Activated B cell treated with CpG ODN at 0.5 μM for 24 hours (primary cell): ENCODE measurements around the gene IL11RA. TPM values are rescaled to one million over a fixed set of nuclear protein-coding genes. Genes with fewer than 3 reads are reported as not detected.

ENCODE experiments used
- ATAC-seq: fragments of 200-7000 bp; cut with Tn5 transposase; one replicate; pipeline ENCODE4 v1.10.0; 2021; ENCODE audit warnings: low read depth, mild to moderate bottlenecking, moderate library complexity
- CTCF ChIA-PET: fragments of 350-600 bp; sonication (Branson Sonifier 250); formaldehyde crosslinking; loops from one replicate; lab custom pipeline; 2021; ENCODE audit warnings: antibody characterized with exemption; lab: Charles Lee
- POLR2A ChIA-PET: fragments of 350-600 bp; sonication (Branson Sonifier 250); formaldehyde crosslinking; loops from one replicate; lab custom pipeline; 2021; ENCODE audit warnings: antibody characterized with exemption; lab: Charles Lee
- DNase-seq: peaks from one replicate; pipeline ENCODE4 v3.0.0; 2022
- H3K27ac Mint-ChIP-seq: one replicate; pipeline ENCODE4 v1.8.0; 2020; ENCODE audit warnings: mixed read lengths
- H3K27me3 Mint-ChIP-seq: one replicate; pipeline ENCODE4 v1.8.0; 2021; ENCODE audit warnings: mixed read lengths
- H3K36me3 Mint-ChIP-seq: one replicate; pipeline ENCODE4 v1.8.0; 2021; ENCODE audit warnings: low read depth, mixed read lengths
- H3K4me1 Mint-ChIP-seq: one replicate; pipeline ENCODE4 v1.8.0; 2021; ENCODE audit warnings: mixed read lengths
- H3K4me3 Mint-ChIP-seq: one replicate; pipeline ENCODE4 v1.8.0; 2020; ENCODE audit warnings: mild to moderate bottlenecking, mixed read lengths
- H3K9me3 Mint-ChIP-seq: one replicate; pipeline ENCODE4 v1.8.0; 2020; ENCODE audit warnings: mixed read lengths
- intact Hi-C: fragments of 100-400 bp; cut with micrococcal nuclease; formaldehyde crosslinking; loops from one replicate; pipeline ENCODE4 v1.15.1; 2024
- total RNA-seq: library from RNA; stranded (reverse); gene quantifications from 2 replicates; pipeline ENCODE4 v1.2.3, GENCODE V29; 2022
- TF ChIP-seq, protein P1 (sequence below): fragments of 200-600 bp; IDR thresholded peaks from one replicate; pipeline ENCODE4 v1.8.0; 2022; ENCODE audit warnings: antibody characterized with exemption, mild to moderate bottlenecking

IL11RA gene
- total RNA-seq, 1 donor from 2014 or later = 18.8 TPM

DNA sequence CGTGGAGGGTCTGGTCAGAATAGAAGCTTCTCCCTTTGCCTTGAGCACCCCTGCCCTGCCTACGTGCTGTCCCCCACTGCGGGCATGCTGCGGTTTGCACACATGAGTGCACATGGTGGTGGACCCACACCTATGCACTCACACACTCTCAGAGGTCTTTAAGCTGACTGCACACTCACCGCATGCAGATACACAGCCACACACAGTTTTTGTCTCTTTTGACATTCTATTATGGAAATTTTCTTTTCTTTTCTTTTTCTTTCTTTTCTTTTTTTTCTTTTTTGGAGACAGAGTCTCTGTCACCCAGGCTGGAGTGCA, 22.5 kb upstream of the IL11RA start:
- H3K27me3 Mint-ChIP-seq = peaks cover 52% of the 10 kb centered on the region
- no peaks in the 10 kb centered on the region for H3K9me3 Mint-ChIP-seq
- no peak overlapping the region for H3K27ac Mint-ChIP-seq
- CTCF ChIA-PET = interaction anchor here (1.2 to 1.4 kb wide), 2 partner anchors 17 to 22 kb away, joined by 3 to 4 read pairs; partner anchors contain the start of gene GALT
- peaks cover 22% of the 10 kb centered on the region for H3K4me1 Mint-ChIP-seq
- TF ChIP-seq, protein P1, sequence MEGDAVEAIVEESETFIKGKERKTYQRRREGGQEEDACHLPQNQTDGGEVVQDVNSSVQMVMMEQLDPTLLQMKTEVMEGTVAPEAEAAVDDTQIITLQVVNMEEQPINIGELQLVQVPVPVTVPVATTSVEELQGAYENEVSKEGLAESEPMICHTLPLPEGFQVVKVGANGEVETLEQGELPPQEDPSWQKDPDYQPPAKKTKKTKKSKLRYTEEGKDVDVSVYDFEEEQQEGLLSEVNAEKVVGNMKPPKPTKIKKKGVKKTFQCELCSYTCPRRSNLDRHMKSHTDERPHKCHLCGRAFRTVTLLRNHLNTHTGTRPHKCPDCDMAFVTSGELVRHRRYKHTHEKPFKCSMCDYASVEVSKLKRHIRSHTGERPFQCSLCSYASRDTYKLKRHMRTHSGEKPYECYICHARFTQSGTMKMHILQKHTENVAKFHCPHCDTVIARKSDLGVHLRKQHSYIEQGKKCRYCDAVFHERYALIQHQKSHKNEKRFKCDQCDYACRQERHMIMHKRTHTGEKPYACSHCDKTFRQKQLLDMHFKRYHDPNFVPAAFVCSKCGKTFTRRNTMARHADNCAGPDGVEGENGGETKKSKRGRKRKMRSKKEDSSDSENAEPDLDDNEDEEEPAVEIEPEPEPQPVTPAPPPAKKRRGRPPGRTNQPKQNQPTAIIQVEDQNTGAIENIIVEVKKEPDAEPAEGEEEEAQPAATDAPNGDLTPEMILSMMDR = no peak
- no peak for DNase-seq
- H3K4me3 Mint-ChIP-seq = peak overlapping the region; percentile 73
- no peak for ATAC-seq
- intact Hi-C loops = loop anchor here (1.0 kb wide), 1 partner anchor 9 kb away; the partner anchor contains the start of gene DCTN3
- no peaks in the 10 kb centered on the region for H3K36me3 Mint-ChIP-seq
- POLR2A ChIA-PET = interaction anchor here (1.7 kb wide), 1 partner anchor 9 kb away, joined by 7 read pairs; the partner anchor contains the start of gene SIGMAR1

DNA sequence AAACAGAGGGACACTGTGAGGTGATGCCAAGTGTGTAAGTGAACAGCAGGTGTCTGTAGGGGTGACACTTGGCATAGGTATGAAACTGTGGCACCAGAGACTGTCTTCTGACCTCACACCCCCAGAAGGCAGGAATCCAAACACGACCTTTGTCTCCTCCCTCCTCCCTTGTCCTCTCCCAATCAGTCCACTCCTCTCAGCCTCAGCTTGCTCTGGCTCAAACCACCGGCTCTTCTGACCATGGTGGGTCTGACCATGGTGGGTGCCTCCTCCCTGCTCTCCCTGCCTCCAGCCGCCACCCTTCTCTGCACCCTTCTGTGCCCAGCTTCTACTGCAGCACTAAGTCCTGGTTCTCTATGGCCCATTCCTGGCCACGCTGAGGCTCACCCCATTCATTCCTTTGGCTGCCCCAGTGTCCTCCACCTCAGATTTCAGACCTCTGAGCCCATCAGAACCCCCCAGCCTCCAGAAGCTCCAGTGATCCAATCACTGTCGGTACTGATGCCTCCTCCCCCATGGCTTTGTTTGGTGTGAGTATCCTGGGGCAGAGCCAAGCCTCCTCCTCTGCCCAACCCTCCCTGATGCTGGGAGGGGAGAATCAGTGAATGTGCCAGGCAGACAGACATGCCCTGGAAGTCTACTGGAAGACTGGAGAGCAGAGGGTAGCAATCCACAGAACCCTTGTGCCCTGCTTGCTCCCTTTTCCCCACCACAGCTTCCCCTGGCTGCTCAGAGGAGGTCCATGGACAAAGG, 21.4 kb upstream of the IL11RA start:
- H3K4me3 Mint-ChIP-seq = no peak overlapping the region

DNA sequence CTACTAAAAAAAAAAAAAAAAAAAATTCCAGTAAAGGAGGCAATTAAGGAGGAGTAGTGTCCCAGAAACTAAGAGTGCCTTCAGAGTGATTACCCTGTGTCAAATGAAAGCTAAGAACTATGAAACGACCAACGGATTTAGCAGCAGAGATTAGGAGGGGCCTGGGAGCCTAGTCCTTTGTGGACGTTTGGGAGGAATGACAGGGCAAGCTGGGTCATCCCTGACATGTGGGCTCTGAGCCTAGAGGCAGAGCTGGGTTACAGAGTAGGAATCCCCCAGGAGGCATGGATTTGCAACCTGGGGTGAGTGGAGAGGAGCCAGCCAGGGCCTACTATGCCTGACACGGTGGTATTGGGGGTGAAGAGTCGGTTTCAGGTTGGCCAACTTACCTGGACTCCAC, 18.8 kb upstream of the IL11RA start:
- H3K4me1 Mint-ChIP-seq = peaks cover 39% of the 10 kb centered on the region
- ATAC-seq (no peak), DNase-seq (no peak)
- no peaks in the 10 kb centered on the region for H3K9me3 Mint-ChIP-seq
- TF ChIP-seq, protein P1 = no peak
- CTCF ChIA-PET = interaction anchor here (1.1 to 5.2 kb wide), 13 partner anchors 10 to 254 kb away, joined by 3 to 62 read pairs (median 10); partner anchors contain the start of genes DCTN3, DNAI1, FAM219A and GALT
- no peak overlapping the region for H3K4me3 Mint-ChIP-seq
- no peak overlapping the region for H3K27ac Mint-ChIP-seq
- POLR2A ChIA-PET = interaction anchor here (0.6 to 5.5 kb wide), 7 partner anchors 8 to 1557 kb away, joined by 3 to 44 read pairs (median 5); partner anchors contain the start of genes CLTA, DCTN3, GALT and RPP25L
- peaks cover 23% of the 10 kb centered on the region for H3K27me3 Mint-ChIP-seq
- peaks cover 2% of the 10 kb centered on the region for H3K36me3 Mint-ChIP-seq
- intact Hi-C loops = loop anchor here (10.0 kb wide), 1 partner anchor 352 kb away; the partner anchor contains the start of gene DNAJB5

More for the DNA sequence above, 21.4 kb upstream of the IL11RA start:
- Mint-ChIP-seq H3K27ac (no peak overlapping the region), H3K4me1 (peaks cover 24% of the 10 kb centered on the region), H3K36me3 (peaks cover 2% of the 10 kb centered on the region), H3K27me3 (peaks cover 46% of the 10 kb centered on the region), H3K9me3 (no peaks in the 10 kb centered on the region)
- ChIA-PET POLR2A (interaction anchor here (1.7 kb wide), 1 partner anchor 7 kb away, joined by 7 read pairs; the partner anchor contains the start of gene SIGMAR1), CTCF (interaction anchor here (1.2 kb wide), 1 partner anchor 24 kb away, joined by 3 read pairs; no protein-coding TSS in a partner anchor)
- TF ChIP-seq, protein P1 = no peak
- DNase-seq = no peak
- intact Hi-C loops = loop anchor here (10.0 kb wide), 1 partner anchor 354 kb away; the partner anchor contains the start of gene DNAJB5
- no peak for ATAC-seq

DNA sequence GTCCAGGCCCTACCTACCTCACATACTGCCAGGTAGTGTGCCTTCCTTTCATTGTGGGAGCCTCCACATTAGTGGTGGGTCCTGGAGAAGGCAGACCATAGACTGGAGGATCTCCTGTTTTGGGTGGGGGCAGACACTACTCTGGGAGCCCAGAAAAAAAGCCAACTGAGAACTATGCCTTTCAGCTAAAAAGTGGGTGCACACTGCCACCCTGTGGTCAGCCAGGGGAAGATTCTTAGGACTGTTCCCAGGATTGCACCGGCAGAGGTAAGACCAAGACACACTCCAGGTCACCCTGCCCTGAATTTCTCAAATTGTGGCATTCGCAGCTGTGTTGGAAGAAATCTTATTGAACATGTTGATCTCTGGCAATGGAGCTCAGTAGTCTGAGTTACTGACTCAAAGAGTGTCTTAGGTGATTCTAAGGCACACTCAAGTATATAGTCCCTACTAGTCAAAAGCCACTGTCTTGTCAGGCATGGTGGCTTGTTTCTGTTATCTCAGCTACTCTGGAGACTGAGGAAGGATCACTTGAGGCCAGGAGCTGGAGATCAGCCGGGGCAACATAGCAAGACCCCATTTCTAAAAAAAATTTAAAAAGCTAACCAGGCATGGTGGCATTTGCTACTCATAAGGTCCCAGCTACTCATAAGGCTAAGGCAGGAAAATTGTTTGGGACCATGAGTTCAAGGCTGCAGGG, 18.0 kb upstream of the IL11RA start:
- ChIA-PET POLR2A (interaction anchor here (0.6 to 5.5 kb wide), 6 partner anchors 9 to 1556 kb away, joined by 3 to 44 read pairs (median 5); partner anchors contain the start of genes CLTA, DCTN3, GALT and RPP25L), CTCF (interaction anchor here (0.6 to 5.2 kb wide), 17 partner anchors 9 to 301 kb away, joined by 3 to 62 read pairs (median 9); partner anchors contain the start of genes DCTN3, DNAI1, FAM219A and GALT)
- ATAC-seq (peak; percentile 20), DNase-seq (peak; percentile 63)
- intact Hi-C loops = loop anchor here (1.0 to 10.0 kb wide), 8 partner anchors 14 to 351 kb away; partner anchors contain the start of genes DCTN3, DNAJB5 and RPP25L
- H3K9me3 Mint-ChIP-seq = no peaks in the 10 kb centered on the region
- peaks cover 39% of the 10 kb centered on the region for H3K4me1 Mint-ChIP-seq
- TF ChIP-seq, protein P1 = no peak
- H3K27me3 Mint-ChIP-seq = peaks cover 18% of the 10 kb centered on the region
- H3K27ac Mint-ChIP-seq = no peak overlapping the region
- H3K4me3 Mint-ChIP-seq = no peak overlapping the region
- H3K36me3 Mint-ChIP-seq = peaks cover 2% of the 10 kb centered on the region
